HG02885 (cell line): ENCODE measurements around the gene SHANK1.
A peak's percentile ranks its signal among the peaks of the same experiment; 100 is the strongest.

Experiments
- ATAC-seq: cut with Tn5 transposase; IDR thresholded peaks from one replicate; pipeline ENCODE4 v1.9.1; 2021; ENCODE audit warnings: mild to moderate bottlenecking; ENCODE audit not compliant: unreplicated experiment, poor library complexity

Gene SHANK1

DNA sequence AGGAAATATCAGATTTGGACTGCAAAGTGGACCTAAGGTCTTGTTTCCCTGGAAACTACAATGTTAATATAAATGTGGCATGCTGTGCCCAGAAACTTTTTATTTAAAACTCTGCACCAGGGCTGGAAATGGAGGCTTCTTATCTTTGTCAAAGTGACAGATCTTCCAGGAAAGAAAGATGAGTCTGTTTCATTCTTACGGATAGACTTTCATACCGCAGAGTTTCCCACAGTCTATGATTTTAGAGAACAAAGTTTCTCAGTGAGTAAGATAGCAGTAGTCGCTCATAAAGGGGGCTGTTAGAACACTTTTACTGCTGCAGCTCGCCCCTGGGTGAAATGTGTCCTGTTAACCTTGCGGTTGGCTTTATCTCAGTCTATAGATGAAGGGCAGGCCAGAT is 10.3 kb upstream of the SHANK1 start:
- no peak for ATAC-seq

- ATAC-seq, result no peak
Observed at GRCh38 chr19:50728084-50728737, 8.6 kb upstream of the SHANK1 start.

GRCh38 chr19:50725911-50726230 is 6.3 kb upstream of the SHANK1 start:
- ATAC-seq, result no peak

DNA sequence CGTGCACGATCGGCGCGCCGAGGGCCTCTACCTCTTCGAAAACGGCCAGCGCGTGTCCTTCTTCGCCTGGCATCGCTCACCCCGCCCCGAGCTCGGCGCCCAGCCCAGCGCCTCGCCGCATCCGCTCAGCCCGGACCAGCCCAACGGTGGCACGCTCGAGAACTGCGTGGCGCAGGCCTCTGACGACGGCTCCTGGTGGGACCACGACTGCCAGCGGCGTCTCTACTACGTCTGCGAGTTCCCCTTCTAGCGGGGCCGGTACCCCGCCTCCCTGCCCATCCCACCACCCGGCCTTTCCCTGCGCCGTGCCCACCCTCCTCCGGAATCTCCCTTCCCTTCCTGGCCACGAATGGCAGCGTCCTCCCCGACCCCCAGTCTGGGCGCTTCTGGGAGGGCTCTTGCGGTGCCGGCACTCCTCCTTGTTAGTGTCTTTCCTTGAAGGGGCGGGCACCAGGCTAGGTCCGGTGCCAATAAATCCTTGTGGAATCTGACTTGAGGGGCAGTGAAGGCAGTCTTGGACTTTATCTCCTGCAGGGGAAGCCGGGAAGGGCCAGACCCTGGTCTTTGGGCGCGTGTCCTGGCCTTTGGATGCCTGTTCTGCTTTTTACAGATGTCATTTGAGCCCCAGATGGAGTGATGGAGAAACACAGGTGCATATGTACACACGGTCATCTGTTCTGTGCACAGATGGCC is 5.8 kb upstream of the SHANK1 start:
- peak; percentile 21 for ATAC-seq

DNA sequence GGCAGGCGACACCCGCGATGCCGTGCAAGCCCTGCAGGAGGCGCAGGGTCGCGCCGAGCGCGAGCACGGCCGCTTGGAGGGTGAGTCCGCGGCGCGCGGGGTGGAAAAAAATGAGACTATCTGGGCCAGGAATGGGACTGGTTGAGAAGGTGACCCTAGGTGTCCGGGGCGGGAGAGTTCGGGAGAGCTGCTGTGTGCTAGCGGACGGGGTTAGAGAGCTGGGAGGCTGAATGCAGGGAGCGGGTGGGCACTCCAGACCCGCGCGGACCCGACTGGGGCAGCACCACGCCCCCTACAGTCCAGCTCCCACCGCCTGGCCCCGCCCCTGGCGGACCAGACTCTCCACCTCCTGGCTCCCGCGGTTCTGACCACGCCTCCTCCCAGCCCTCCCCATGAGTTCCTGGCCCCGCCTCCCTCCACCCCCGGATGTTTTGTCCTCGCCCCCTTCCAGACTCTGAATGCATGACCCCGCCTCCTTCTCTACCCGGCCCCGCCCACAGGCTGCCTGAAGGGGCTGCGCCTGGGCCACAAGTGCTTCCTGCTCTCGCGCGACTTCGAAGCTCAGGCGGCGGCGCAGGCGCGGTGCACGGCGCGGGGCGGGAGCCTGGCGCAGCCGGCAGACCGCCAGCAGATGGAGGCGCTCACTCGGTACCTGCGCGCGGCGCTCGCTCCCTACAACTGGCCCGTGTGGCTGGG is 5.1 kb upstream of the SHANK1 start:
- peak; percentile 80 for ATAC-seq

DNA sequence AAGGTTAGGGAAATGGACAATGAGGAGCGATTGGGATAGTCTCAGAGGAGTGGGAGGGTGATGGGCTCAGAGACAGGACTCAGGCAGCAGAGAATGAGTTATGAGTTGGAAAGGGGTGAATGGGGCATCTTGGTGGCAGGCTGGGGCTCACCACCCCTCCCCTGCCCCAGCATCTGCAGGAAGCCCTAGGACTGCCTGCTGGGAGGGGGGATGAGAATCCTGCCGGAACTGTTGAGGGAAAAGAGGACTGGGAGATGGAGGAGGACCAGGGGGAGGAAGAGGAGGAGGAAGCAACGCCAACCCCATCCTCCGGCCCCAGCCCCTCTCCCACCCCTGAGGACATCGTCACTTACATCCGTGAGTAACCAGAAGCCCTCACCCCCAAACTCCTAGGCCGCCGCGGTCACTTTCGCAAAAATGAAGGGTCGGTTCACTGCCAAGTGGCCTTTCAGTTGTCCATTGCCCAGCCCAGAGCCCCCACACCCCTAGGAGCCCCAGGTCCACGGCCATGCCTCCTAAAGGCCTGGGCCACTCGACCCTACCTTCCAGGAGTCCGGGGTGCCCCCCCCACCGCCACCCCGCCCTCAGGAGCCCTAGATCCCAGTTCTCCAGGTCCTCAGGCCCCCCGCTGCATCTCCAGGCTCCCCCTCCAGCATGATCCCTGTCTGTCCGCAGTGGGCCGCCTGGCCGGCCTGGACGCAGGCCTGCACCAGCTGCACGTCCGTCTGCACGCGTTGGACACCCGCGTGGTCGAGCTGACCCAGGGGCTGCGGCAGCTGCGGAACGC is 4.3 kb upstream of the SHANK1 start:
- ATAC-seq, result no peak

- ATAC-seq, result no peak
Observed at GRCh38 chr19:50723069-50723468, 3.5 kb upstream of the SHANK1 start, which contains the start of gene CLEC11A. Gene CLEC11A (plus strand): TSS chr19:50723364. CDS start chr19:50723526, 162 bp downstream.

- no peak for ATAC-seq
Observed at GRCh38 chr19:50722201-50723013, 2.8 kb upstream of the SHANK1 start.

- no peak for ATAC-seq
Observed at GRCh38 chr19:50721441-50722137, 2.0 kb upstream of the SHANK1 start.

DNA sequence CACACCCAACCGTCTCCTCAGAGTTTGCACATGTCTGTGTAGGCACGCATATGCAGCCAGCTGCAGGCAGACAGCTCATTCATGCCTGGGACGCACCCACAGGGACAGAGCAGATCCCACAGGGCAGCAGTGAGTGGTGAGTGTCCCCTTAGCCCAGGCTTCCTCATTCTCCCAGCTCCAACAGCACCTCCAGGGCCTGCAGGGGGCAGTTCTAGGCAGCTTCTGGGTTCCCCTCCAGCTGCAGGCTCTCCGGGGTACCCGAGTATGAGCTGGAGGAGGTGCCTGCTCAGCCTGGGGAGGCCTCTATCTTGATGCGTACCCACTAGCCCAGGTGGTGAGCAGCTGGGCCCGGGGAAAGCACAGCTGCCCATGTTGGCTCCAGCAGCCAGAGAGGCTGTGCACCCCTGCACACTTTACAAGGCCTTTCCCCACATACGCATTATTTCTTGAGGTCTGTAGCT is 1.3 kb upstream of the SHANK1 start:
- ATAC-seq, result no peak

DNA sequence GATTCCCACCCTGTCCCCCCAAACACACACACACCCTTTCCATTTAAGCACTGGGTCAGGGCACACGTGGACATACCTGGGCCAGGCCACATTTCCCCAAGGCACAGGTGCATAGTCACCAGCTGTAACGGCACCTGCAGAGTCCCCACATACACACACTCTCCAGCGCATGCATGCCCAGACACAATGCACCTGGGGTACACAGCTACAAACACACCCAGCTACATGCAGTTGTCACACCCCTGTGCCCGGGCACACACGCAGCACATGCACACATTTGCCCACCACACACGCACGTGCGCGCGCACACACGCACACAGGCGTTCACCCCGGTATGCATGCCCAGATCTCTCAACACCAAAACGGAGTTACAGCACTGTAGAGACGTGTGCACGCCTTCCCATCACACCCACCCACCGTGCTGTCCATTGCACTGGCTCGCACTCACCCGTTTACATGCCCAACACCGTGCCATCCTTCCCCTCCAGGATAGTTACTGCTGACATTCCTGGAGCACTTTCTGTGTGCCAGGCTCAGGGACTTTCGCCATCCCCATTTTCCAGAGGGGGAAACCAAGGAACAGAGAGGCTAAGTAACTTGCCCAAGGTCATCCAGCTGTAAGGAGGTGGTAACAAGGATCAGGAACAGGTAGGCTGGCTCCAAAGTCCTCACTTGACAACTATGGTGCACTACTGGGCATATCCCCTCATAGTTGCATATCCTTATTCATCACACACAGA is 749 bp upstream of the SHANK1 start:
- no peak for ATAC-seq

DNA sequence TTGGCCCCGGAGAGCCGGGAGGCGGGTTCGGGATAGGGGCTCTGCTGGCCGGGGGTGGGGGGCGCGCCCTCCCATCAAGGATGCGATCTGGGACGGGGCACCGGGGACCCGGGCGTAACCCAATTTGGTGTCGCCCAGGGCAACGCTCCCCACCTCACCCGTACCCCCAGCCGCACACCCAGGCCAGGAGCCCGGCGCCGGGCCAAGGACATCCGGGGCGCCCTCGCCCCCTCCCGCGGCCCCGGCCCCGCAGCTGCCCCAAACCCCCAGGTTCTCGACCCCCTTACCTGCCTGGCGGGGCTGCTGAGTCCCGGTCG is 525 bp downstream of the SHANK1 start:
- no peak for ATAC-seq

GRCh38 chr19:50718255-50719118 is 1.1 kb downstream of the SHANK1 start:
- ATAC-seq, result no peak

DNA sequence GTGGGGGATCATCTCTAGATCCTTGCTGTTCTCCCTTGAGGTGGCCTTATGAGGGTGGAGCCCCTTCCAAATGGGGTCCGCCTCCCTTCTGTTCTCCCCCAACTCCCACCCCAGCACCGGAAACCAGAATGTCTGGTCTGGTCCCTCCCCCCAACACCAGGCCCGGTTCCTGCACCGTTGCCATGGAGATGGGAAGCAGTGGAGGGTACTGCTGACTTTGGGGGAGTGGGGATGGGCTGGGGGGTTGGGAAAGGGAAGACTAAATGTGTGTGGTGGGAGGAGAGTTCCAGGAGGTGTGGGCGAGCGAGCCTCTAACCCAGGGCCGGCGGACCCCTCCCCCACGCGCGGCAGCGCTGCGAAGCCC is 1.7 kb downstream of the SHANK1 start:
- no peak for ATAC-seq

DNA sequence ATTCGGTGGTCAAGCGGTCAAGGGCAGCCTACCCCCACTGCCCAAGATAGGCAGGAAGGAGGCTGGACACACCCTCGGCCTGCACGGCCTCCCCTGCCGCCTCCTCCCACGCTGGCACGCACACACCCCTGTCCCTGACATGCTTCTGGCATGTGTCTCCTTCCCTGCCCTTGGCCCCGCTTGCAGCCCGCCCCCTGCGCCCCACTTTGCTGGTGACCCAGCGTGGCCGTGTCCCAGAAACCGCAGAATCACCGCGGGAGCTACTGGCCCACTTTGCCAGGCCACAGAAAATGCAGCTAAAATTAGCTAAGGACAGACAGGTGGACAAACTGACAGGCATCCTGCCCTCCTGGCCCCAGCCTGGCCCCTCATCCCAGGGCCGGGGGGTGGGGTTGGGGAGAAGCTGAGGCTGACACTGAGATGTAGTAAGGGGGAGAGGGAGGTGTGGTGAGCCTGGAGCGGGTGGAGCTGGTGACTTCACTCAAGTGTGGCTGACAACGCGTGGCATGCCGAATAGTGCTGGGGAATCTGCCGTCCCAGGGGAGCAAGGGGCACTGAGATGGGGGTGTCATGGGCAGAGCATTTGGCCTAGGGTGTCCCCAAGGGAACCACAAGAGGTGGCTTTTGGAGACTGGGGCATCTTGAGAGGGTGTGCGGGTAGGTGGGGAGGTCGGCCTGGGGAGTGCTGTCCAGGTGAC is 2.4 kb downstream of the SHANK1 start:
- no peak for ATAC-seq

- ATAC-seq, result no peak
Observed at GRCh38 chr19:50716178-50717025, 3.2 kb downstream of the SHANK1 start.
